ENCODE results near the gene GZMH.

GZMH gene

DNA sequence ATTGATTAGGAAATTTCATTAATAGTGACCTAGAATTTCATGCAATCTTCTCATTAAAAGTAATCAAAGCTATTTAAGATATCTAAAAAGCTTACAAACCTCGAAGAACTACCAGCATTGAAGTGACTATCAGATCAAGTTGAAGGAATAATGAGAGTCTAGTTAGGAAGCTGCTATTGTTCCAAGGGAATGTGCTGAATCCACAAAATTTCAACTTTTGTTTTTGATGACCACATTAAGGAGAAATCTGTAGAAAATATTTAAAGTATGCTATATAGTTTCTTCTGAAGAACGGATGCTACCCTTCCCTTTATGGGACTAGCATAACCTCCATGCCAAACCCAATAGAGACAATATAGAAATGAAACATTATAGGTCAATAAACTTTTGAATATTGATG is 30.9 kb downstream of the GZMH start:
- Histone ChIP-seq H3K4me3 (ENCODE audit: severe bottlenecking) (no peak overlapping the region), H3K36me3 (ENCODE audit: low read depth) (no peaks in the 10 kb centered on the region), H3K27ac (ENCODE audit: poor library complexity, severe bottlenecking) (no peak overlapping the region), H3K27me3 (ENCODE audit: insufficient read depth, poor library complexity, severe bottlenecking) (peaks cover 5% of the 10 kb centered on the region), H3K4me1 (ENCODE audit: insufficient read depth, poor library complexity, severe bottlenecking) (no peaks in the 10 kb centered on the region), H3K9me3 (ENCODE audit: severe bottlenecking) (no peaks in the 10 kb centered on the region)
- DNase-seq (ENCODE audit: low spot score) = no peak
- ATAC-seq (ENCODE audit: low read depth) = no peak
- TF ChIP-seq, protein P1, sequence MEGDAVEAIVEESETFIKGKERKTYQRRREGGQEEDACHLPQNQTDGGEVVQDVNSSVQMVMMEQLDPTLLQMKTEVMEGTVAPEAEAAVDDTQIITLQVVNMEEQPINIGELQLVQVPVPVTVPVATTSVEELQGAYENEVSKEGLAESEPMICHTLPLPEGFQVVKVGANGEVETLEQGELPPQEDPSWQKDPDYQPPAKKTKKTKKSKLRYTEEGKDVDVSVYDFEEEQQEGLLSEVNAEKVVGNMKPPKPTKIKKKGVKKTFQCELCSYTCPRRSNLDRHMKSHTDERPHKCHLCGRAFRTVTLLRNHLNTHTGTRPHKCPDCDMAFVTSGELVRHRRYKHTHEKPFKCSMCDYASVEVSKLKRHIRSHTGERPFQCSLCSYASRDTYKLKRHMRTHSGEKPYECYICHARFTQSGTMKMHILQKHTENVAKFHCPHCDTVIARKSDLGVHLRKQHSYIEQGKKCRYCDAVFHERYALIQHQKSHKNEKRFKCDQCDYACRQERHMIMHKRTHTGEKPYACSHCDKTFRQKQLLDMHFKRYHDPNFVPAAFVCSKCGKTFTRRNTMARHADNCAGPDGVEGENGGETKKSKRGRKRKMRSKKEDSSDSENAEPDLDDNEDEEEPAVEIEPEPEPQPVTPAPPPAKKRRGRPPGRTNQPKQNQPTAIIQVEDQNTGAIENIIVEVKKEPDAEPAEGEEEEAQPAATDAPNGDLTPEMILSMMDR (IDR thresholded peaks at IDR 0.05; ENCODE audit: poor library complexity, severe bottlenecking) = no peak

DNA sequence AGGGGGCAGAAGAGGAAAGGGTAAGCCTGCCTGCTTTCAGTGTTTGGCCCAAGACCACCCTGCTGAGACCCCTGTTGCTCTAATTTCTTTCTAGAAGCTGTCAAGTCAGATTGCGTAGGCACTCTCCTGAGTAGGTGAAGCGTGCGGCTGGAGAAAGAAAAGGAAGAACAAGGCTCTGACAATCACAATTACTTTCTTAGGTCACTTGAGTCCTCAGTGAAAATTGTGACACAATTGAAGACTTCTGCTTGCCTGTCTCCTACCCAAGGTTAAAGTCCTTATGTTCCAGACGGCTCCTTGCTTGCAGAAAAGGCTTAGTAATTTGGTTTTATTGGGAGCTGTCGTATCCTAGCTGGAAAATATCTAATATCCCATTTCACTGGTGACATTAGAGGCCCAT is 32.7 kb downstream of the GZMH start:
- TF ChIP-seq, protein P1 (IDR thresholded peaks at IDR 0.05; ENCODE audit: poor library complexity, severe bottlenecking) = no peak
- DNase-seq (ENCODE audit: low spot score) = no peak

DNA sequence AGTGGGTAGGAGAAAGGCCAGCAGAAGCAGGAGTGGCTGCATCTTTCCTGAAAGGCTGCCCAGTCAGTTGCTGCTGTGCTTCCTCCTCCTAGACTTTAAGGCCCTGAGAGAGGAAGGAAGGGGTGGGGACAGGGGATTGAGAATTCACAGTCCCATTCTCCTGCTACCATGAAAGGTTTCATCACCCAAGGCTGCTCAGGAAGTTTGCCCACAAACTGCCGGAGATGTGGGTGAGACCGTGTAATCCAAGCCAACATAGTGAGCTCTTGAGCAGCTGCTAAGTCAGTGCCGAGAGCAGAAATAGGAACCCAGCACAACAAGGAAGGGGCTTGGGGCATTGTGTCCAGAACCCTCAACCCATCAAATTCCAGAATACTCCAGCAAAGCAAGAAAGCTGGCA is 33.3 kb downstream of the GZMH start, which contains the start of gene CTSG:
Gene CTSG (minus strand): TSS at position 69 of the 400 bp plus-strand sequence. CDS start 27 bp downstream, at position 42.
- Histone ChIP-seq H3K36me3 (ENCODE audit: low read depth) (no peaks in the 10 kb centered on the region), H3K27me3 (ENCODE audit: insufficient read depth, poor library complexity, severe bottlenecking) (peaks cover 5% of the 10 kb centered on the region), H3K27ac (ENCODE audit: poor library complexity, severe bottlenecking) (no peak within 1 kb of the TSS), H3K9me3 (ENCODE audit: severe bottlenecking) (no peaks in the 10 kb centered on the region), H3K4me1 (ENCODE audit: insufficient read depth, poor library complexity, severe bottlenecking) (no peaks in the 10 kb centered on the region), H3K4me3 (ENCODE audit: severe bottlenecking) (no peak within 1 kb of the TSS)
- DNase-seq (ENCODE audit: low spot score) = no peak
- TF ChIP-seq, protein P1 (IDR thresholded peaks at IDR 0.05; ENCODE audit: poor library complexity, severe bottlenecking) = no peak
- no peak for ATAC-seq (ENCODE audit: low read depth)

More for the DNA sequence above, 32.7 kb downstream of the GZMH start:
- no peak for ATAC-seq (ENCODE audit: low read depth)
- no peaks in the 10 kb centered on the region for H3K4me1 ChIP-seq (ENCODE audit: insufficient read depth, poor library complexity, severe bottlenecking)
- H3K9me3 ChIP-seq (ENCODE audit: severe bottlenecking) = no peaks in the 10 kb centered on the region
- no peaks in the 10 kb centered on the region for H3K36me3 ChIP-seq (ENCODE audit: low read depth)
- no peak overlapping the region for H3K4me3 ChIP-seq (ENCODE audit: severe bottlenecking)
- H3K27ac ChIP-seq (ENCODE audit: poor library complexity, severe bottlenecking) = no peak overlapping the region
- peaks cover 5% of the 10 kb centered on the region for H3K27me3 ChIP-seq (ENCODE audit: insufficient read depth, poor library complexity, severe bottlenecking)

DNA sequence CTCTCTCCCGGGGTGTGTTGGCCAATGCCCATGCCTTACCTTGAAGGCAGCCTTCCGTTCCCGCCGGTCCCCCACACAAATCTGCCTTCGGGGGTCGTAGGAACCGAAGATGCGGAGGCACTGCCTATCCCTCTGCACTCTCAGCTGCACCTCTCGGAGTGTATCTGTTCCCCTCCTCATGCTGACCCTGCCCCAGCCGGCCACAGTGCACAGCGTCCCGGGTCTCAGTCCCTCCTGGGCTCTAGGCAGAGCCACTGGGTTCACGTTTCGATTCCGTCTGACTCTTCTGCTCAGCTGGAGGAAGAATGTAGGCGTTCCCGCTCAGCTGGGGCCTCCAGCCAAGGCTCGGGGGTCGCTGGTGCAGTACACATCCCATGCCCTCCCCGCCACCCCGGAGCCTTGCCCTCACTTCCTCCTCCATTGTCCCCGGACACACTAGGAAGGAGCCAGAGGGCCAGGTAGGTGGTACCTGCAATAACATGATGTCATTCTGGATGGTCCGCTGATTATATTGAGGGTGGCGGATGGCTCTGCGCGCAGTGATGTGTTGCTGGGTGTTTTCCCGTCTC is 35.2 kb downstream of the GZMH start:
- ATAC-seq (ENCODE audit: low read depth) (no peak), DNase-seq (ENCODE audit: low spot score) (no peak)
- Histone ChIP-seq H3K27ac (ENCODE audit: poor library complexity, severe bottlenecking) (no peak overlapping the region), H3K27me3 (ENCODE audit: insufficient read depth, poor library complexity, severe bottlenecking) (peaks cover 5% of the 10 kb centered on the region), H3K9me3 (ENCODE audit: severe bottlenecking) (no peaks in the 10 kb centered on the region), H3K4me1 (ENCODE audit: insufficient read depth, poor library complexity, severe bottlenecking) (no peaks in the 10 kb centered on the region), H3K4me3 (ENCODE audit: severe bottlenecking) (no peak overlapping the region), H3K36me3 (ENCODE audit: low read depth) (no peaks in the 10 kb centered on the region)
- TF ChIP-seq, protein P1 (IDR thresholded peaks at IDR 0.05; ENCODE audit: poor library complexity, severe bottlenecking) = no peak

DNA sequence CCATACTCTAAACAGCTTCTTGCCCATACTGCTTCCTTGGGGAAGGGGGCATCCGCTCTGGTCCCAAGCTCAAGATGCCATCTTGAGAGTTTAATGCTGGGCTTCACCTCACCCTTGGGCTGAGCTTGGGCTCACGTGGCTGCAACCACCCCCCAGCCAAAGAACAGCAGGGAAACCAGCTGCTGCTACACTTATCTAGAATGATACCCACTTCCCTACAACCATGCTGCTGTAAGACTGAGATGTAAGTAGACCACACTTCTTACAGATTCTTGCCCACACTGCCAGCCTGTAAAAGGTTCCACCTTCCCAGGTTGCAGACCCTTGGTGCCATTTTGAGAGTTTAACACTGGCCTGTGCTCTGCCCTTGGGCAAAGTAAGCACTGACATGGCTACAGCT is 43.2 kb downstream of the GZMH start:
- Histone ChIP-seq H3K4me3 (ENCODE audit: severe bottlenecking) (no peak overlapping the region), H3K36me3 (ENCODE audit: low read depth) (no peaks in the 10 kb centered on the region), H3K27ac (ENCODE audit: poor library complexity, severe bottlenecking) (no peak overlapping the region), H3K4me1 (ENCODE audit: insufficient read depth, poor library complexity, severe bottlenecking) (no peaks in the 10 kb centered on the region), H3K27me3 (ENCODE audit: insufficient read depth, poor library complexity, severe bottlenecking) (no peaks in the 10 kb centered on the region), H3K9me3 (ENCODE audit: severe bottlenecking) (peaks cover 8% of the 10 kb centered on the region)
- TF ChIP-seq, protein P1 (IDR thresholded peaks at IDR 0.05; ENCODE audit: poor library complexity, severe bottlenecking) = no peak
- DNase-seq (ENCODE audit: low spot score) (no peak), ATAC-seq (ENCODE audit: low read depth) (no peak)

All from RWPE2 (cell line).